Measurements from ENCODE around the gene PGLYRP2.

PGLYRP2 gene

GRCh38 chr19:15422296-15423075 is 56.8 kb downstream of the PGLYRP2 start:
- TF ChIP-seq CTCF (IDR thresholded peaks at IDR 0.05): no peak
- no peak overlapping the region for H3K27ac ChIP-seq
- H3K4me2 ChIP-seq (ENCODE audit: low read length): no peak overlapping the region
- peaks cover 12% of the 10 kb centered on the region for H3K79me2 ChIP-seq
- H3K27me3 ChIP-seq (ENCODE audit: control insufficient read depth, insufficient read depth, low read length): no peaks in the 10 kb centered on the region
- H3K4me3 ChIP-seq (ENCODE audit: low read depth, low read length): no peak overlapping the region
- no peaks in the 10 kb centered on the region for H3K9me3 ChIP-seq (ENCODE audit: control insufficient read depth, low read length)
- peaks cover 7% of the 10 kb centered on the region for H3K4me1 ChIP-seq
- no peak overlapping the region for H2AFZ ChIP-seq
- H3K36me3 ChIP-seq (ENCODE audit: control insufficient read depth, insufficient read depth, low read length): no peaks in the 10 kb centered on the region
- no peak overlapping the region for H3K9ac ChIP-seq

DNA sequence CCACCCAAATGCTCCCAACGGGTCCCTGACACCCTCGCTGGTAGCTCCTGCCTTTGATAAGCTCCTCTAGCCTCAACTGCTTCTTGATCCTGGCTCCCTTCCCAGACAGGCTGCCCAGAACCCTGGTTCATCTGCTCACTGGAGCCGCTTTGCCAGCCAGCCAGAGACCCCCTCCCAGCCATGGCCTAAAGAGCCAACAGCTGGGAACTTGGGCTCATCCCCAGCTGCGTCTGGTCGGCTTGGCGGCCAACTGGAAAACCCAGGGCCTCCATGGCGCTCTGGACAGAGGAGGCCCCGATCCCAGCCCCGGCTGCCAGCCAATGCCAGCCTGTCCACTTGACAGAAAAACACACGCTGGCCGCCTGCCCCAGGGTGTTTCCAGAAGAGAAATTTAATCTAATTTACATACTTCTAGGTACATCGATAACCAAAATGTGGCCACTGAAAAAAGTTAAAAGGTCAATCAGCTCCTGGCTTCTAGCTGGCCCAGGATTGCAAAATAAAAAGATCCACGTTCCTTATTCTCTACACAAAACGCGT is 57.5 kb downstream of the PGLYRP2 start:
- no peaks in the 10 kb centered on the region for H3K36me3 ChIP-seq (ENCODE audit: control insufficient read depth, insufficient read depth, low read length)
- no peak overlapping the region for H2AFZ ChIP-seq
- H3K4me3 ChIP-seq (ENCODE audit: low read depth, low read length): no peak overlapping the region
- no peak overlapping the region for H3K9ac ChIP-seq
- H3K4me2 ChIP-seq (ENCODE audit: low read length): no peak overlapping the region
- H3K79me2 ChIP-seq: peaks cover 19% of the 10 kb centered on the region
- peaks cover 10% of the 10 kb centered on the region for H3K4me1 ChIP-seq
- no peak overlapping the region for H3K27ac ChIP-seq
- TF ChIP-seq CTCF (IDR thresholded peaks at IDR 0.05): no peak
- H3K27me3 ChIP-seq (ENCODE audit: control insufficient read depth, insufficient read depth, low read length): no peaks in the 10 kb centered on the region
- H3K9me3 ChIP-seq (ENCODE audit: control insufficient read depth, low read length): no peaks in the 10 kb centered on the region

DNA sequence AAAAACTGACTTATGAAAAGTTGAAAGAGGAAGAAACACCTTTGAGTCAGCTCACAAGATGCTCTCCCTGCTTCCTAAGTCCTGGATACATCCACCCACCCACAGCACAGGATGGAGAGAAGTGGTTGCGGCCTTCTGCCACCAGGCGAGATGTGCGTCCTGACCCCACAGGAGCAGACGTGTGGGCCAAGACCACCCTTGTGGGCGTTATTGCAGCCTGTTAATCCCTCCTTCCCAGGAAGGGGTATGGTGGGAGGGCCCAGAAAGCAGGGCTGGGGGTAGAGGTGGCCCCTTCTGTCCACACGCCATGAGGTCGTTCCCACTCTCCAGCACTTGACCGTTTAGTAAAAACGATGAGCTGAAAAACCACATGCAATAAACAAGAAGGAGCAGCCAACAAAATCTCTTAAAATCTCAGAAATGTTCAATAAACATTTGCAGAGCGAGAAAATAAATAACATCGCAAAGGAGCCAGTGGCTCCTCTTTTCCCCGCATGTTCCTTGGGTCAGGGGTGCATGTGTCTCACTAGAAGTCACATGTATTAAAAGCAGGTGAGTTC is 58.1 kb downstream of the PGLYRP2 start:
- Histone ChIP-seq H3K79me2 (peaks cover 22% of the 10 kb centered on the region), H2AFZ (no peak overlapping the region), H3K9ac (no peak overlapping the region), H3K9me3 (ENCODE audit: control insufficient read depth, low read length) (no peaks in the 10 kb centered on the region), H3K4me3 (ENCODE audit: low read depth, low read length) (no peak overlapping the region), H3K27me3 (ENCODE audit: control insufficient read depth, insufficient read depth, low read length) (no peaks in the 10 kb centered on the region), H3K4me1 (peaks cover 10% of the 10 kb centered on the region), H3K27ac (no peak overlapping the region), H3K4me2 (ENCODE audit: low read length) (no peak overlapping the region), H3K36me3 (ENCODE audit: control insufficient read depth, insufficient read depth, low read length) (no peaks in the 10 kb centered on the region)
- no peak for TF ChIP-seq CTCF (IDR thresholded peaks at IDR 0.05)

DNA sequence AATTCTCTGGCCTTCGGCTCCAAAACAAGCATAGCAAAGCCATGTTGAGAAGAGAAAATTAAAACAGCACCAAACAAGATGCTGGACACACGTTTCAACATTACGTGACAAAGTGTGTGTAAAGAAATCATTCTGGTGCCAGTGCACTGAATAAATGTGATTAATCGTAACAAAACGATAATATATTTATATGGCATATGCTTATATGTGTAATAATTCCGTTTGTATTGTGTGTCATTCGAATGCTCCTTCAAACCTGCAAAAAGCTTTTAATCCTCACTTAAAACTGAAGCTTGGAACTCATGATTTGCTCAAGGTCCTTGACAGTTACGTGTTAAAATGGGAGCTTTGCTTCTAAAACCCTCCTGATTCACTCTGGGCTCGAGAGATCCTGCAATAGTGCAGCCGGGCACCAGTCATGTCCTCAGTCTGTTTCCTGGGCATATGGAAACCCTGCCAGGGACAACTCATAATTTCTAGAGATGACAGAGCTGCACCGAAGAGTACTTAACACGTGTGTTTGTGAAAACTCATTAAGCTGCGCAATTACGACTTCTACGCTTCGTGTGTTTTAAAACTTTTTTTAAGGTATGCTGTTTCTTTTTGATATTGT is 59.8 kb downstream of the PGLYRP2 start:
- peaks cover 36% of the 10 kb centered on the region for H3K79me2 ChIP-seq
- no peaks in the 10 kb centered on the region for H3K36me3 ChIP-seq (ENCODE audit: control insufficient read depth, insufficient read depth, low read length)
- H3K27ac ChIP-seq: peak overlapping the region; percentile 30
- TF ChIP-seq CTCF (IDR thresholded peaks at IDR 0.05): no peak
- peak overlapping the region; percentile 76 for H2AFZ ChIP-seq
- H3K4me2 ChIP-seq (ENCODE audit: low read length): peak overlapping the region; percentile 82
- no peaks in the 10 kb centered on the region for H3K27me3 ChIP-seq (ENCODE audit: control insufficient read depth, insufficient read depth, low read length)
- H3K4me3 ChIP-seq (ENCODE audit: low read depth, low read length): peak overlapping the region; percentile 62
- peaks cover 10% of the 10 kb centered on the region for H3K4me1 ChIP-seq
- no peaks in the 10 kb centered on the region for H3K9me3 ChIP-seq (ENCODE audit: control insufficient read depth, low read length)
- H3K9ac ChIP-seq: no peak overlapping the region
